PC-3 (cell line): Measurements from ENCODE around the gene CENPVL2.

Experiments
- CTCF ChIP-seq: fragments of 300-600 bp; sonication (generic); conservative IDR thresholded peaks from 2 replicates; pipeline ENCODE4 v1.5.1; 2017; ENCODE audit warnings: antibody characterized with exemption, low read depth, mild to moderate bottlenecking, low read length
- EZH2 ChIP-seq: fragments of 300-600 bp; sonication (generic); IDR thresholded peaks from one replicate; pipeline ENCODE4 v1.6.1; 2017; ENCODE audit warnings: antibody characterized with exemption, mild to moderate bottlenecking, low read length; ENCODE audit not compliant: unreplicated experiment
- EZH2phosphoT487 ChIP-seq: fragments of 300-600 bp; sonication (generic); IDR thresholded peaks from 2 replicates; pipeline ENCODE4 v1.6.1; 2018; ENCODE audit warnings: mild to moderate bottlenecking, antibody characterized with exemption, low read length, borderline replicate concordance

DNA sequence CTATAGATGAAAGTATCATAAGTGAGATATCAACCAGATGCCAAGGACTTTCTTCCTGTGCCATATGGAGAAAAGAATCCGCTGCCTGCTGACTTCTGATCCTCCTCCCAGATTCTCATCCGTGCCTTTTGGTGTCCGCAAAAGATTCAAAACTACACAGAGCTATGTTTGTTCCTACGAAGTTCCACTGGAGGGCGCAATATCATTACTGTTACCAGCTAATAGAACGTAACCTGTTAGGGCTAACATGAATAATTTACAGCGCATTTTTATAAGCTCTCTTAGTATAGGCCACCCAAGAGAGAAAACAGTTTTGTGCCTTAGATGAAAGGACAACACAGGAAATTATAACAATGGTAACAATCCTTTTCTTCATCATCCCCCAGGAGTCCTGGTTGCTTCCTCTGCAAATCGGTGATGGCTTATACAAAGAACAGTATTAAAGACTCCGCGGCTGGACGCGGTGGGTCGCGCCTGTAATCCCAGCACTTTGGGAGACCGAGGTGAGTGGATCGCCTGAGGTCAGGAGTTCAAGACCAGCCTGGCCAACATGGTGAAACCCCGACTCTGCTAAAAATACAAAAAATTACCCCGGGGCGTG, 41.1 kb downstream of the CENPVL2 start:
- TF ChIP-seq CTCF (peak; percentile 76), EZH2phosphoT487 (no peak), EZH2 (no peak)
